Activated gamma-delta T cell treated with anti-CD3 and anti-CD28 coated beads, Interleukin-2, amount 50 U/mL, for 16 hours (primary cell): Measurements from ENCODE around the gene GRIA1.

Experiments used
- DNase-seq: peaks from one replicate; pipeline ENCODE4 v3.0.0-alpha.2; 2020; ENCODE audit warnings: low read depth

Gene GRIA1

DNA sequence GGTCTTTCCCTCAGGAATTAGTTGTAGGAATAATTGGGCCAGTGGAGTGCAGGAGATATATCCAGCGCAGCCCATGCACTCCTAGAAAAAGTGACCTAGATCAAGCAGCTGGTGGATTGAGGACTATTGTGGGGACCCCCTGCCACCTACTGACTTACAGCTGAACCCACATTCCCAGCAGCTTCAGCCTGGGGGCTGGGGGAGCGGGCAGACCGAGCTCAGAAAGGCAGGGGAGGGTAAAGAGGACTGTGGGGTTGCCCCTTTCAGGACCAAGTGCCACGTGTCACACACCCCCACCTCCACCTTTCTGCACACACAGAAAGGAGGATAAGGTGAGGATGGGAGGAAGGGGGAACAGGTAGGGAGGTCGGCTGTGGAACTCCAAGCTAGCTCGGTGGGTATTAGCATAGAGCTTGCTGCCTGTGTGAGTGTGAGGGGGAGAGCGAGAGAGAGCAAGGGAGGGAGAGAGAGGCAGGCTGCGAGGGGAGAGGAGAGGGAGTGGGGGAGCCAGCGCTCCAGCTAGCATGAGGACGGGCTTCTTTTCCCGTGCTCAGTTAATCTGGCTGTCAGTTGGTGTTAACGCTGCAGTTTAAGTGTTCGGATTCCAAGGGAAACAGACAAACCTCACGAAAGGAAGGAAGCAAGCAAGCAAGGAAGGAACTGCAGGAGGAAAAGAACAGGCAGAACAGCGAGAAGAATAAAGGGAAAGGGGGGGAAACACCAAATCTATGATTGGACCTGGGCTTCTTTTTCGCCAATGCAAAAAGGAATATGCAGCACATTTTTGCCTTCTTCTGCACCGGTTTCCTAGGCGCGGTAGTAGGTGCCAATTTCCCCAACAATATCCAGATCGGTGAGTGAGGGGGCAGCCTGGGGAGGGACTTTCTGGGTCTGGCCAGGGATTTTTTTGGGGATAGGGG lies at the start of gene GRIA1:
Gene GRIA1 (plus strand): TSS at position 553 of the 920 bp plus-strand sequence.
- DNase-seq: no peak

DNA sequence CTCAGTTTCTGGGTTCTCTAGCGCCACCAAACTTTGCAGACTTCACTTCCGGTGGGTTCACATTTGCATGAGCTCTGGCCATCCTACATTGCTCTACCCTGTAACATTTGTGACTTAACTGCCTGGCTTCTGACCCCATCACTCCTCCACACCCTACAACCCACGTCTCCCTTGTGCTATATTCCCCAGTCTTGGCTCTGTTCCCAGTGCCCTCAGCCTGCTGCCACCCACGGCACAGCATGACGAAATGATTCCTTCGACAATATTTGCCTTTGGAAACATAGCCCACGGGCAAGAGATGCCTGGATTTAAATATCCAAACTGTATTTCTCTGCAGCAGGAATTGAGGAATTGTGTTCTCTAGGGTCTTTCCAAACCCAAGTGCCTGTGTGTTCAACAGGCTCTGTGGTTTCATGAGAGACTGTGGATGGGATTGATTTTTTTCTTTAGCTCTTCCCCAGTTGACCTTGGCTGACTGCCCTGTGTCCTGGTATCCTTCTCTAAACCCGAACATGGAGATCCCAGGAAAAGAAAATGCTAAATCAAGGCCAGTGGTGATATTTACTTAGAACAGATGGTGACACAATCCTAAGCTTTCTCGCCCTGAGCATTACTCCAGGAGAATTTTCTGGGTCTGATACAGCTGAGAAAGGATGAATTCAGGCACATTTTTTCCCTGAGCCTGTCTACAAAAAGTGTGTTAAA lies 44.4 kb upstream of the GRIA1 start:
- DNase-seq: no peak

DNA sequence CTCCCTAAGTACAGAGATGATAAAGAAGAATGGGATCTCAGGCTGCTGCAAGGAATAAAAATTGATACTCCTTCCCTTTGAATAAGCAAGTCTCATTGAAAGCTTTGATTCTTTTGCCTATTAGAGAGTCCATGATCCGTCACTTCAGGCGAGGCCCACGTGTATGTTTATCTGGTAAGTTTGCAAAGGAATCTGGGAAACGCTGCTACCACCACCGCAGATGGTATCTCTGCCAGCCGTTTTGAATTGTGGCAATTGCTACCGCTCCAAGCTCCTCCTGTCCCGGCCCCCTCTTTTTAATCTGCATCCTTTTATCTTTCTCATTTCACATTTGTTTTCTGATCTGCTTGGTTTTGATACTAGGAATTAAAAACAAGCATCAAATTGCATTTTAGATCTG lies 42.9 kb upstream of the GRIA1 start:
- no peak for DNase-seq

DNA sequence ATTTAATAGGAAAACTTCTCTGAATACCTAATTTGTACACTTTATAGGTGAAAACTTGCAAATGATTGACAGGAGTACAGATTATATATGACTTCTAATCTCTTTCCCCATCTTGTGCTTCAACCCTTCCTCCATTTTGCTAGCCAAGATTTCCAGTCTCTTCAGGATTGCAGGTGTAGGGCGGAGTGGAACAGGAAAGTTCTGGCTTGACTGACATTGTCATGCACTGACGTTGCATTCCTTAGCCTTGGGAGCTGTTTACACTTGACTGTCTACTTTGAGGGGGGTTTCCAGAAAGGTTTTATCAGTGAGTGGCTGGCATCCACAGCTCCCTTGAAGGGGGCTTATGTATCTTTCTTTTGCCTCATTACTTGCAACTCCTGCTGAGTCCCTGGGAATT lies 34.1 kb upstream of the GRIA1 start:
- DNase-seq: no peak

DNA sequence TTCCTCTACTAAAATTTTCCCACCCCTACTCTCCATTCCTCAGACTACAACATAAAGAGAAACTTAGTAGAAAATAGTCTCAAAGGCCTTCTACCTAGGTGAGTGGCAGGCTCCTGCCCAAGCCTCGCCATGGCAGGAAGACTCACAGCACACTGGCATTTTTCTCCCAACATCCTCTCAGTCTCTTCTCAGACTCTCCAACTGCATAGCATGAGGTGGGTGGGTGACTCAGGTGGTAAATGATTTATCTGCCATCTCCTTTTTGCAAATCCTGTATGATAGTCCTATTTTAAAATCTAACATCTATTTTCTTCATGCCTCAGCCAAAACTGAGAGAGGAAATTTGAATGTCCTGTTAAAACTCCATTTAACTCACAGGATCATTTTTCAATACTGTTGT lies 33.5 kb upstream of the GRIA1 start:
- no peak for DNase-seq

DNA sequence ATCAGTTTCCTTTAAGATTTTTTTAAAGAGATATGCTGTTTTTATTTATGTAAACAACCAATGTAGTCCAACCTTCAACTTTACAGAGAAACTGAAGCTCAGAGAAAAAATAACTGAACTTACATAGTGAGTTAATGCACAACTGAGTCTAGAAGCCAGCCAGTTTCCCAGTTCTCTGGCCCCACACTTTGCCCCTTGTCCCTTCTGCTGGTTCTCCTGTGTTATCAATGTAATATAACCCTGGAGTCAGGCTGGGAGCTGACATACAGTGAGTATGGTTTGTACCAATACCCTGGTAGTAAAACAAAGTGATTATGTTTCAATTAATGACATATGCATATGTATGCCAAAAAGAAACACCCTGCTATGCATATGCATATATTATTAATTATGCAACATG lies 32.2 kb upstream of the GRIA1 start:
- DNase-seq: no peak

DNA sequence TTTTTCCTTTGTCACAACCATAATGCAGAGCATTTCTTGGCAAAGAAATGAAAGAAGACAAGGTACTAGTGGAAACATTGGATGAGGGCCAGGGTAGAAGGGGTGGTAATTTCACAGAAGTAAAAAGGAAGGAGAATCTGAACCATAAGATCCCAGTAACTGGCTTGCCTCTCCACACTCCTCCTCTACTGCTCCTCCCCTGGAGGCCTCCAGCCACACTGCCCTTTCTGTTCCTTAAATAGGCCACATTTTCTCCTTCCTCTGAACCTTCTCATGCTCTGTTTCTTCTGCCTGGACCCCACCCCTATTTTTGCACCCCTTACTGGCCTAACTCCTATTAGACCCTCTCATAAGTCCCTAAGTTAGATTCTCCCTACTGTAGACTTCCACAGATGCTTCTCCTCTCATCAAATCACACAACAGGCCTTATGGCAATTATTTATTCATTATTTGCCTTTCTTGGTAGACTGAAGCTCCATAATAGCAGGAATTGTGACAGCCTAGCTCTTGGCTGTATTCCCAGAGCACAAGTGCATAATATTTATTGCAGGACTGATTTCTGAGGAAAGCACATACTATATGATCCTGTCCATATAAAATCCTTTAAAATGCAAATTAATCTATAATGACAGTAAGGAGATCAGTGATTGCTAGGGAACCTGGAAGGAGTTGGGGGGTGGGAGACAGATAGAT lies 31.3 kb upstream of the GRIA1 start:
- DNase-seq: no peak

DNA sequence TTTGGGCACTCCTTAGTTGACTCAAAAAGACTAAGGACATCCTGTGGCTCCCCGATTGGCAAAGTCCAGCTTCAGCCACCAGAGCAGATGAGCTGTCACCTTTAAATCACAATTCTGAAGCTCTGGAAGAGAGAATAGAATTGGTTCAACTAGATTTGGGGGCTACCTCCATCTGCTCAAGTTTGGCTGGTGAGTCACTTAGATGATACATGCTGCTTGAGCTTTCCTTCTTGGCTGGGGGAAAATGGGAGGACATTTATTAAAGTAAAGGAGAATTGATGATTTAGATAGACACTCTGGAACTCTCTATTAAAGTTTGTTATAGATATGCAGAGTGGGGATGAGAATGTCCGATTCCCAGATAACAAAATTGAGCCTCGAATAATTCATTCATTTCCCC lies 30.0 kb upstream of the GRIA1 start:
- DNase-seq: no peak

DNA sequence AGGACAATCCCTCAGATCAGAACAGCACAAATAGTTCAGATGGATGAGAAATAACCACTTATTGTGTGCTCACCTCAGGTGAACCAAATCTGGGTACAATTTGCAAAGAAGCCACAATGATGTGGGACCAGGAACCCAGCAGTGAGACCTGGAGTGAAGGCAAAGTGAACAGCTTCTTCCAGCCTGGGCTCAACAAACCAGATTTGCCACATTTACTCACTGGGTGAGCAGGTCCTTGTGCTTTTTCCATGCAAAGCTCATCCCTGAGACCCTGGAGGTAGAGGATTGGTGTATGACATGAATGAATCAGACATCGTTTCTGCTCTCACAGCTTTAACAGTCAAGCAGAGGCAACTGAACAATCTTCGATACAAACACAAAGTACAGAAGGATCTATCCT lies 29.1 kb upstream of the GRIA1 start:
- no peak for DNase-seq

DNA sequence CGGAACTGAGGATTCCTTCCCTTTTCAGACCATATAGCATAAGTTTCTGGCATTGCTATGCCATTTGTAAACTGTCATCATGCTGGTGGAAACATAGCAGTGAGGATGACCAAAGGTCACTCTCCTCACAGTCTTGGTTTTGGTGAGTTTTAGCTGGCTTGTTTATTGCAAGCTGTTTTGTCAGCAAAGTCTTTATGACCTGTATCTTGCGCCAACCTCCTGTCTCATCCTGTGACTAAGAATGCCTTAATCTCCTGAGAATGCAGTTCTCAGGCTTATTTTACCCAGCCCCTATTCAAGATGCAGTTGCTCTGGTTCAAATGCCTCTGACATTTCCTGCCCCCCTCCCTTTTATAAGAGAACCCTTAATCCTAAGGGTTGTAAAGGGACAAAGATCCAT lies 26.7 kb upstream of the GRIA1 start:
- no peak for DNase-seq

DNA sequence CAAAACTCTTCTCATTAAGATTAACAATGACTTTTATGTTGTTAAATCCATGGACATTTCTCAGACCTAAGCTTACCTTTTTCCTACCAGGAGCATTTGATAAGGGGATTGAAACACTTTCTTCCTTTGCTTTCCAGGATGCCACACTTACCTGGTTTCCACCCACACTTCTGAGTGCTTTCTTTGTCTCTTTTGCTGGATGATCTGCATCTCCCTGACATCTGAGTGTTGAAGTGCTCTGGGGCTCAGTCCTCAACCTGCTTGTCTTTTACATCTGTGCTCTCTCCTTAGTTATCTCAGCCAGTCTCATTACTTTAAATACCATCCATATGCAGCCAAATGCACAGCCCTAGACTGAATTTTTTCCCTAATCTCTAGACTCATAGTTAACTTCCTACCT lies 22.9 kb upstream of the GRIA1 start:
- DNase-seq: no peak

DNA sequence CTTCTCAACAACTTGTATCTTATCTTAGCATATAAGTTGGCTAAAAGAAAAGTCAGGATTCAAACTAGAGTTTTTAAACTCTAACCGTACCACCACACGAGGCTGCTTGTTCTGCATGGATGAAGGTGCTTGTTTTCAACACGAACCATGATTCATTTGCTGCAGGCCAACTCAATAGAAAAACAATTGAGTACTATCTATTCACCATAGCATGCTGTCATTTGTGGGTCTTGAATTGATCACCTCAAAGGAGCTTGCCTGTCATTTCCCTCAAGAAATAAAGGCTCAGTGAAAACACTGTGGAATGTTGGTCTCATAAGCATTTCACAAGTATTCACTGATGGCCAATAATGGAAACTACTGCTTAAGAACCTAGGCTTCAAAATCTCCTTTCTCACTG lies 21.0 kb upstream of the GRIA1 start:
- DNase-seq: no peak

DNA sequence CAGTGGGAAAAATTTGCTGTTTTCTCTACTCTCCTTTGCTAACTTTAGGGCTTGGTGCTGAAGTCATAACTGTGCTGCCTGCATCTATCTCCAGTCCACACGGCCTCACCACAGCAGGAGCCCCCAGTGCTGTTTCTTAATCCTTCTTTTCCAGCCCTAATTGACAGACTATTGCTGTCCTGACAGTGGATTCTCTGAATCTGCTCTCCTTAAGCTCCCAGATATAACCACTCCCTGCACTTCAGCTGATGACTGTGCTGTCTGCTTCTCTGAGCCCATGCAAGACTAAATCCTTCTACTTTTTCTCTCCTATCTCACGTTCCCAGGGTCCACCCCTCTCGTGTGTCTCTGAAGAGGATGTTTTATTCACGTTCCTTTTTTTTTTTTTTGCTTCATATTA lies 19.7 kb upstream of the GRIA1 start:
- DNase-seq: no peak

DNA sequence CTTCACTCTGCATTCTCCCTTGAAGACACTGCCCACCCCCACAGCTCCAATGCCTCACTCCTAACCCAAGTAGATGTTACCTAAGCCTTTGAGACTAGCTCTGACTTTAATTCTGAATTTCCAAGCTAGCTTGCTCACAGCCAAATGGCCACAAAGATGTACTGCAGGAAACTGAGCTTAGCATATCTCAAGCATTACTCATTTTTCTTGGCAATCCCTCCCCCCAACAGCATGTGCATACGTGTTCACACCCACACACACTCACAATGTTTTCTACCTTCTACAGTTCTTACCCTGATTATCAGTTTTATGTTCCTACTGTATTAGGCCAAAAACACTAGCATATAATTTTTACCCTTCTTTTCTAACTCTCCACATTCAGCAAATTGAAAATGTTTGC lies 13.7 kb upstream of the GRIA1 start:
- no peak for DNase-seq

DNA sequence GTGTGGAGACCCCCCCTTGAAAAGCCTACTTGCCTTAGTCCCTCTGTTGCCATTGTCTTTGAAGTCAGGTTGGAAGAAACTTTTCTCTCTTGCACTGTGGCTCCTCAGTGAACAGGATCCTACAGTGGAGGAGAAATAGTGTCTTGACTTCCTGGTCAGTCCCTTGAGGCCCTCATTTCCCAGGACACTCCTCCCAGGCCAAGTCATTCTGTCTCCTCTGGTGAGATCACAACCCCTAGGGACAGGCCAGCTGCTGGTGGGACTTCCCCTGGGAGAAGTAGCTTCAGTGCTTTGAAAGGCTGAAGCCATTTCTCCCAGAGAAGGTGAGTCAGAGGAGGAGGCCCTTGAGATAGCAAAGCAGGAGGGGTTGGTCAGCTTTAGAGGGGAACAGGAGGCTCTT lies 10.1 kb upstream of the GRIA1 start:
- no peak for DNase-seq

DNA sequence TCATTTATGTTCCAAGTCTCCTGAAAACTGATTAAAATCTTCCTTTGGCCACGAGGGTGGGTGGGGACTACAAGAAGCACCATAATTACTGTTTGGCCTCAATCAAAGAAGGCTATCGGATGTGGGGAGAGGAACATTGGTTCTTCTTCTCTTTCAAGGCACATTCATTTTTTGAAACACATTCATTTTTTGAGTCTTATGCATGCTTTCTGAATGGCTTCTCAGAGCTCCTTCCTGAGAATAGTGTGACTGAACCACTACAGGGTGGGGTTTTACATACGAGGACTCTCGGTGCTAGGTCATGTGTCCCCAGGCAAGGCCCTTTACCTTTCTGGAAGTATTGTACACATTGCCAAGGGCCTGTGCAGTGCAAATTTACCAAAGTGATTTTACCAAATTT lies 7.0 kb upstream of the GRIA1 start:
- no peak for DNase-seq

DNA sequence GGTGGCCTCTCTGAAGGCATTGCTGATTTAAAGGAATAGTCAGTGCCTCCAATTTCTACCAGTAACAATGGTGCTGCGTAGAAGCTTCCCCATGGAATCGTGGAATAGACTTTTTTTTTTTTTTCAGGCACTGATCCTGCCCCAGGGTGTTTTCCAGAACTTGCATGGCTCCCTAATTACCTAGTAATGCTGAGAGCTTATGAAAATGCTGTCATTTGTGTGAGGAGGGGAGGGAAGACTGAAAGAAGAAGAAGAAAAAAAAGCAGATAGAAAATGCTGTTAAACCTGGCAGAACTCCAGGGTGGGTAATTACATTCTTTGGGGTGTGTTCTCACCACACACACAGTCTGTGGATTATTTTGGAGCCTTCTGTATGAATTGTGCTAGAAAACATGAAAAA lies 4.8 kb upstream of the GRIA1 start:
- no peak for DNase-seq

DNA sequence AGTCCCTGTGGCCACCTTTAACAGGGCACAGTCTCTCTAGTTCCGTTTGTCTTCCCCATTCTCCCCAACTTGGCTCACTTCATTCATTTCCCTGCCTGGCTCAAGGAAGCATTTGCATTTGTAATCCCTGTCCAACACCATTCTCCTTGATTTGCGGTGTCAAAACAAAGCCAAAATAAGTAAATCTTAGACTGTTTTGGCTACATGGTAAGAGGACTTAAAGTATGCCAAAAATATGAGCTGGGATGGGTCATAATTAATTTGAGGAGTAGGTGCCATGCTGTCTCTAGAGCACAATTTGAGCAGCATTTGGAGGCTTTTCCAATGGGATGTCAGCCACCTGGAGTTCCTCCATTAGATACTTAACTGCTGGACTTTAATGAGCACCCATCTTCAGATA lies 3.7 kb upstream of the GRIA1 start:
- DNase-seq: no peak

DNA sequence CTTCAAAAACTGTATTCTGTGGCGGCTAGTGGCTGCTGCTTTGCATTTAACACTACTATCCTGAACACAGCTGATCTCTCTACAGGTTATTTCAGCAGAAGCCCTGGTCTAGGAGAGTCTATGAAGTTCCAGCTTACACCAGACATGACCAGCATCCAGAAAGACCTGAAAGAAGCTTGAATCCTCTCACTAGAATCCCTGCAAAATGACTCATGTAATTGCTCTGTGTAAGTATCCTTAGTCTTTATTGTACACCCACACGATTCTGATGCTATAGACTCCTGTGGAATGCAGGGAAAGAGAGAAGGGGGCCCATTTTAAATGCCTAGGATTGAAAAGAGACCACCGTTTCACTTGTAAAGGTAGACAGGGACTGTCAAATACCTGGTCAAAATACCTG lies 859 bp upstream of the GRIA1 start:
- DNase-seq: no peak

DNA sequence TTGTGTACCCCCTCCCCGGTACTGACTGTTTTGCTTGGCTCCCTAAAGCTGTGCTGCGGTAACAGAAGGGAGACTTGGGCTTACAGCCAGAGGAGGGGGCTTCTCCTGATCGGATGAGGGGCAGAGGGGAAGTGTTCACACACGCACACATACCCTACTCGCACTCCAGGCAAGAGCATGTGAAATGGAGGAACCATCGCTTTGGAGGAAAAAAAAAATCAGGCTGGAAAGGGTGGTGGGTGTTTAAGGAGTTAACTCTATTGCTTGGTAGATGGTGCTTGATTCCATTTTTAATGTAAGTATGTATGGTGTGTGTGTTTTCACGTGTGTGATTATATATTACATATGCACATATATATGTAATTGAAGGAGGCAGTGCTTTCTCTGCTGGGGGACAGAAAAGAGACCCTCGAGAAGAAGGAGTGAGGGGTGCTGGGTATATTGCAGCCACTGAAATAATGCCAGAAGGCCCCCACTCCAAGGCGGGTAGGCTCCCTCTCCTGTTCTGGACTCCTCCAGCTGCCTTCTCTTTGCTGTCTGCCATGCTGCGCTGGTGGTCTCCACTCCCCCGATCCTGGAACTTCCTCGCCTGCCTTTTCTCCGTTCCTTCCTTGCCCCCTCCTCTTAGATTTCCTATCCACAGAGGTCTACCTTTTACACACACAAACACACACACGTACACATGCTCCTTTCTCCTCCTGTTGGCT lies 721 bp downstream of the GRIA1 start:
- DNase-seq: no peak

DNA sequence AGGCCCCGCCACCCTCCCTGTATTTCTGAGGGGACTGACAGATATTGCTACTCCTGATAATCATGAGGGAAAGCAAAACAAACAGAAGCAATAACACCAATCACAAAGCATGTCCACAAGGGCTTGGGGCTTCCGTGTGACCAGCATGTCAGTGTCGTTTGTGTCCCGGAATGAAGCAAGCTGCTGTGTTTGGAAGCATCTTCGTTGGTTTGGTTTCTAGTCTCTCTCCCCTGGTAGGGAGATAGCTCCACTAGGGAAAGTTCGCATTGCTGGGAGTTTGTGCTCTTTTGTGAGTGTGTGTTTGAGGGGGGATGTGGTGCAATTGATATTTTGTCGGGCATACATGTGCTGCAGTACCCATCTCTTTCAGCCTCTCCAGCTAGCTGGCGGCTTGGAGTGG lies 1.4 kb downstream of the GRIA1 start:
- no peak for DNase-seq

DNA sequence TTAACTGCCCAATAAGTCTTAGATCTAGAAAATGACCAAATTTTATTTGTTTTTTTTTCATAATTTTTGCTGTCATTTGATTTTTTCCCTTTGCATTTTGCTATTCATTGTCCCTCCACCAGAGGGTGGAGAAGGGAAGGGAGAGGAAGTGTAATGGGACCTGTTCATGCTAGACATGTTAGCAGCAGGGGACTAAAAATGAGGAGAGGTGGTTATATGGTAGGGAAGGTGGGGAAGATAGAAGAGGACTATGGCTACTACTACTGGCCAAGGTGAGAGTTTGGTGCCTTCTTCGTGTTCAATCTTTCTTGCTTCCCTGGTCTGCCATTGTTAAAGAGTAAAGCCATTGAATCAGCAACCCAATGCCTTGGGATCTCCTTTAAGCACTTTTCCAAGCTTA lies 6.4 kb downstream of the GRIA1 start:
- no peak for DNase-seq
